Loucy (cell line): ENCODE measurements around the gene NUMBL.

Experiments used
- CTCF ChIP-seq: fragments of 200-600 bp; sonication (generic); conservative IDR thresholded peaks from 2 replicates; pipeline ENCODE4 v1.5.1; 2014; ENCODE audit warnings: mild to moderate bottlenecking, antibody characterized with exemption, low read length
- EZH2phosphoT487 ChIP-seq: fragments of 200-600 bp; IDR thresholded peaks from 2 replicates; pipeline ENCODE4 v1.6.1; 2018; ENCODE audit warnings: antibody characterized with exemption, mild to moderate bottlenecking, moderate library complexity, borderline replicate concordance

GRCh38 chr19:40716482-40717324, 26.3 kb upstream of the NUMBL start, which contains the start of the genes COQ8B and ITPKC:
- TF ChIP-seq CTCF (no peak), EZH2phosphoT487 (no peak)
